HG03457 (cell line): ENCODE results near the gene ABCA10.
"Not testable (repeated sequence)": the region's sequence is repeated elsewhere in the genome, so short reads cannot be mapped to it uniquely, and the experiment has no call there.

Source experiments
- ATAC-seq: cut with Tn5 transposase; IDR thresholded peaks from one replicate; pipeline ENCODE4 v1.9.1; 2021; ENCODE audit warnings: moderate number of reproducible peaks; ENCODE audit not compliant: unreplicated experiment

Gene ABCA10

DNA sequence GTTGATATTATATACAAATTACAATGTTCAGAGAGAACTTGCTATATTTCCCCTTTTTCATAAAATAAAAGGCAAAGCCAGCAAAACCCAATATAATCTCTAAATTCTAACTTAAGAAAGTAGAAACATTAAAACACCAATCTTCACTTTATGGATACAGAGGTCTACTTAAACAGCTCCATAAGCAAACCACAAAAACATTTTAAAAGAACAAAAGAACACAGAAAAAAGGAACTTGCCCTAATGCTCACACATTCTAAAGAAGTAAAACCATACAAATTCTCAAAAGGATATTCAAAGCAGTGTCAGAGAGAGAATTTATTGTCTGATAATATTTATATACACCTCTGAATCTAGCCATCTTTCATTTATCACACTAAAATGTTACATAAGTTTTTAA is 606 bp downstream of the ABCA10 start:
- no peak for ATAC-seq

DNA sequence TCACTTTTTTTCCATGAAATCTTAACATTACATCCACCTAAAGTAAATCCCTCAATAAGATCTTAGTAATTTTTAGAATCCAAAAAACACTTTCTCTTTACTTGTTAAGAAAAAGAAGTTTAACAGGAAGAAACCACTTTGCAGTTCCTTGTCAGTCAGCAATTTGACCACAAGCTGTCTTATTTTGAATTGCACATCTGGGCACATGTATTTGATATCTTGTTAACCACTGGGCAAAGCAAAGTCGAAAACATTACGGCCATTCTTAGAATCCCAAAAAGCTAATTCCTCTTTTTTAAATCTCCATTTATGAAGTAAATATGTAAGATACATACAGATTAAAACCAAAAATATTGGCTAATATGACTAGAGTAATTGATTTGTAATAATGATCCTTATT is 1.1 kb downstream of the ABCA10 start:
- no peak for ATAC-seq

DNA sequence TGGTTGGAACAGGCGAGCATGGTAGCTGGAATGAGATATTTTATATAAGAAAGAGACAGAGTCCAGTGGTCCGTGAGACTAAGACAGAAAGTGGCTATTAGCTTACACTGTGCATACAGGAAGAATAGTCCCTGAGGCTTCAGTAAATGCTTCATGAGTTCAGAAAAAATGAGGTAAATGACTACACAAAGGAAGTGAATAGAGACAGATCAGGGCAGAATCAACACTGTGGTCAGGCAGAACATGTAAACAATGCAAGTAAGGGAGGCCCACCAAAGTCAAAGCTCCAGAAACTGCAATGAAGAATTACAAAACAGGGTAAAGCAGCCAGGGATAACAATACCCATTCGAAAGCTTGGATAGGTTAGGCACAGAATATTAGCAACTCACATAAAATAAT is 4.8 kb downstream of the ABCA10 start:
- ATAC-seq: peak; percentile 92

- no peak for ATAC-seq
Observed at GRCh38 chr17:69222707-69223258, 5.8 kb downstream of the ABCA10 start.

- ATAC-seq: no peak
Observed at GRCh38 chr17:69220098-69220497, 8.5 kb downstream of the ABCA10 start.

GRCh38 chr17:69218986-69219385 is 9.6 kb downstream of the ABCA10 start:
- no peak for ATAC-seq

GRCh38 chr17:69213059-69213813 is 15.4 kb downstream of the ABCA10 start:
- ATAC-seq: no peak

DNA sequence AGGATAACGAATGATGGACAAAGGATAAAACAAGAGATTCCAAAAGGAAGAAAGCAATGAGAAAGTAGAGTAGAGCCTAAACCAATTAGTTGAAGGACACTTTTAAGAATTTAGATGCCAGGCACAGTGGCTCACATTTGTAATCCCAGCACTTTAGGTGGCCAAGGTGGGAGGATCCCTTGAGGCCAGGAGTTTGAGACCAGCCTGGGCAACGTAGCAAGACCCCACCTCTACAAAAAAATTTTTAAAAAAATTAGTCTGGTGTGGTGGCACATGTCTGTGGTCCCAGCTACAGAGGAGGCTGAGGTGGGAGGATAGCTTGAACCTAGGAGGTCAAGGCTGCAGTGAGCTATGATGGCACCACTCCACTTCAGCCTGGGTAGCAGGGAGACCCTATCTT is 20.0 kb downstream of the ABCA10 start:
- ATAC-seq: no peak

DNA sequence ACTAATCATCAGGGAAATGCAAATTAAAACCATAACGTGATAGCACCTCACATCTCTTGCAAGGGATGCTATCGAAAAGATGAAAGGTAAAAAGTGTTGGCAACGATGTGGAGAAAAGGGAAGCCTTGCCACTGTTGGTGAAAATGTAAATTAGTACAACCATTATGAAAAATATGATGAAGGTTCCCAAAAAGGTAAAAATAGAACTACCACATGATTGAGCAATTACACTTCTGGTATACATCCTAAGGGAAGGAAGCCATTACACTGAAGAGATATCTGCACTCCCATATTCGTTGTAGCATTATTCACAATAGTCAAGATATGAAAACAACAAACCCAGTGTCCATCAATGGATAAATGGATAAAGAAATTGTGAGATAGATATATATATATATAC is 21.5 kb downstream of the ABCA10 start:
- no peak for ATAC-seq

GRCh38 chr17:69198238-69198637 is 30.4 kb downstream of the ABCA10 start:
- ATAC-seq: no peak

- not testable (repeated sequence) for ATAC-seq
Observed at GRCh38 chr17:69196105-69196653, 32.4 kb downstream of the ABCA10 start.

GRCh38 chr17:69192754-69193153 is 35.9 kb downstream of the ABCA10 start:
- no peak for ATAC-seq

DNA sequence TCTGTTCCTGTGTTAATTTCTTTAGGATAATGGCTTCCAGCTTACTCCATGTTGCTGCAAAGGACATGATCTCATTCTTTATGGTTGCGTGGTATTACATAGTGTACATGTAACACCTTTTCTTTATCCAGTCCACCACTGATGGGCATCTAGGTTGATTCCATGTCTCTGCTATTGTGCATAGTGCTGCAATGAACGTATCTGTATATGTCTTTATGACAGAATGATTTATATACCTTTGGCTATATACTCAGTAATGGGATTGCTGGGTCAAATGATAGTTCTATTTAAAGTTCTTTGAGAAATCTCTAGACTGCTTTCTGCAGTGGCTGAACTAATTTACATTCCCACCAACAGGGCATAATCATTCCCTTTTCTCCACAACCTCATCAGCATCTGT is 39.8 kb downstream of the ABCA10 start:
- no peak for ATAC-seq

DNA sequence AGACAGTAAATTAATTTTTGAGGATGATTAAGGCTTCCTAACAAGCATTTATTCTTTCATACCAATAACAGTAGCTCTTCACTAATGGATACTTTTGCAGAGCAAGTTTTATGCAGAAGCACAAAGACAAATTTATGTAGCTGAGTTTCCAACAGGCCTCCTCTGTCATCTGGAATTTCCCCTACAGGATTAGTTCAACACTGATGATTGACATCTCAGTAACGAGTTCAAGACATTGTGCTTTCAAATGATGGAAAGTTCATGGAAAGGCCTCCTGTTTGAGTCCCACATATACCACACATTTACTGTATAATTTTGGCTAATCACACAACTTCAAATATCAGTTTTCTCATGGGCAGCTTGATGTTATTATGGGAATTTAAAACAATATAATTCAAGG is 40.6 kb downstream of the ABCA10 start:
- ATAC-seq: no peak

- no peak for ATAC-seq
Observed at GRCh38 chr17:69187294-69187693, 41.3 kb downstream of the ABCA10 start.

DNA sequence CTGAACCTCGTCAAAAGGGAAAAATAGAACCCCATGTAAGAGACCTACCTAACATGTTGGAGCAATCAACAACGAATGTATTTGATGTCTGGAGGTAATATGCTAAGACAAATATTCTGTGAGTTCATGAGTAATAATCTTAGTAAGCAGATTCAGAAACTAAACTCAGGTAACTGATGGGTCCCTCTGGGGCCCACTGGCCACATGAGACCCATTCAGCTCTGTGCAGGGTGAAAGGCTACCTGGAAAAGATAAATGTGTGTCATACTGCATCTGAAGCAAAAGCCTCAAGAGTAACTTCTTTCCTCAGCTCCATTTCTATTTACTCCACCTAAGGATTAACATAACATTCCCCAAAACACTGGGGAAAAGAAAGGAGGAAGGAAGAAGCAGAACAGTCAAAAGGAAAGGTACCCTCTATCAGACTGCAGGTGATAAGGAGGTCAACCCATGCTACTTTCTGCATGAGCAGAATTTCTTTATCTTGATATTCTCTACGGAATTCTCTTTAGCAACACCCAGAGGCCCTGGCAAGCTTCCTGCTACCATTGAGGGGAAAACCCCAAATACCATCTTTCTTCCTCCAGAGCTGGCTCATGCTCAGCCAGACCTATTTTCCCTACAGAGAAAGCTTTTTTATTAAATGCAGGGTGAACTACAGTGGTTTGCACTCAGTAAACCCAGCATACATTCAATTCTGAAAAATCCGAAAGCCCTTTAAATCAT is 49.2 kb downstream of the ABCA10 start:
- no peak for ATAC-seq

DNA sequence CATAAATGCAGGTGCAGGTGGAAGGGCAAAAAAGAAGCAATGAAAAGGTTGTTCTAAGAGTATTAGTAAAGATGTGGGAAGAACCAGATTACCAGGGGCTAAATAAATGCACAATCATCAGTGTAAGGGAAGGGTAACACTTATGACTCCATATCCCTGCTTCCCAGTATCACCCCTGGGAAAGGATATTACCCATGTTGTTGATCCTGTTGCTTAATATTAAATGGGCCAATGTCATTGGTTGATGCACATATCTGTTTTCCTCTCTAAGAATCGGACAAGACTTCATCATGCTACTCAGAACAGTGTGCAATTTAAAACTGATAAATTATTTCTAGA is 52.2 kb downstream of the ABCA10 start:
- no peak for ATAC-seq

- ATAC-seq: no peak
Observed at GRCh38 chr17:69175625-69176456, 52.8 kb downstream of the ABCA10 start.

- ATAC-seq: no peak
Observed at GRCh38 chr17:69175262-69175624, 53.4 kb downstream of the ABCA10 start.

DNA sequence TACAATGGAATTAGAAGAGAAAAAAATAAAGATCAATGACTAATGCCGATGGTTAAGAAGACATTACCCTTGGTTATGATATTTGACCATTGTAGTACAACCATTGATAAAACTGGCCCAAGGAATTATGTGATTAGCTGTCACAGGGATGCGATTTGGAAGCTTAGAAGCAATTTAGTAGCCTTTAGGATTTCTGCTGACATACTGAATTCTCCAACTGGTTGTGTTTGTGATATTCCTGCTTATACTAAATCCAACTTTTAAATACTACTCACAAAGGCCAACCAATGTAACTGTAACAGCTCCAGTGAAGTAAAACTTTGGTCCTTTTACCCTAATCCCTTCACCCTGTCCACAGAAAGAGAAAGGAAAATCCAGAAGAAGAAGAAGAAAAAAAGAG is 55.5 kb downstream of the ABCA10 start:
- ATAC-seq: no peak

DNA sequence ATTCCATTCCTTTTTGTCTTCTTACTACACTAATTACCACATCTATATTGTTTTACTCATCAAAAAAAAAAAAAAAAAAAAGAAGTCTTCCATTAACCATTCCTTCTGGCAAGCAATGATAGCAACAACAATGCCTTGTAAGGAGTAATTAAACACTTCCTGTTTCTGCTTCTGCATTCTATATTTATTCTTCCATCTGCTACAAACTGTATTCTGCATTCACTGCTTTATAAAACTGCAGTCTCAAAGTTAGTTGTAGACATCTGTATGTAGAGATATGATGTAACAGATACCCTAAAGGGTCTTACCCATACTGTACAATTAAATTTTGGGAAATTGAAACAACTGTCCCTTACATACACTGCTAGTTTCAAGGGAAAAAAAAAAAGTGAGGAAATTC is 58.2 kb downstream of the ABCA10 start:
- ATAC-seq: no peak
